A172 (cell line): ENCODE data around the gene AHCYL2. TPM values are rescaled to one million over a fixed set of nuclear protein-coding genes. Genes with fewer than 3 reads are reported as not detected.
"Not testable (repeated sequence)": the region's sequence is repeated elsewhere in the genome, so short reads cannot be mapped to it uniquely, and the experiment has no call there.

ENCODE experiments used
- DNase-seq: peaks from one replicate; pipeline ENCODE4 v3.0.0-alpha.2; 2015; ENCODE audit warnings: low spot score
- total RNA-seq: library from RNA; depleted of rRNA; stranded (reverse); fragments of >200 nt; shearing (Covaris generic); gene quantifications from 2 replicates; pipeline ENCODE4 v1.2.3, GENCODE V29; 2014

AHCYL2 gene
- total RNA-seq, 1 experiment from 2014 or later: 11.8 TPM

- no peak for DNase-seq
Observed at GRCh38 chr7:129209067-129209926, 15.5 kb upstream of the AHCYL2 start.

DNA sequence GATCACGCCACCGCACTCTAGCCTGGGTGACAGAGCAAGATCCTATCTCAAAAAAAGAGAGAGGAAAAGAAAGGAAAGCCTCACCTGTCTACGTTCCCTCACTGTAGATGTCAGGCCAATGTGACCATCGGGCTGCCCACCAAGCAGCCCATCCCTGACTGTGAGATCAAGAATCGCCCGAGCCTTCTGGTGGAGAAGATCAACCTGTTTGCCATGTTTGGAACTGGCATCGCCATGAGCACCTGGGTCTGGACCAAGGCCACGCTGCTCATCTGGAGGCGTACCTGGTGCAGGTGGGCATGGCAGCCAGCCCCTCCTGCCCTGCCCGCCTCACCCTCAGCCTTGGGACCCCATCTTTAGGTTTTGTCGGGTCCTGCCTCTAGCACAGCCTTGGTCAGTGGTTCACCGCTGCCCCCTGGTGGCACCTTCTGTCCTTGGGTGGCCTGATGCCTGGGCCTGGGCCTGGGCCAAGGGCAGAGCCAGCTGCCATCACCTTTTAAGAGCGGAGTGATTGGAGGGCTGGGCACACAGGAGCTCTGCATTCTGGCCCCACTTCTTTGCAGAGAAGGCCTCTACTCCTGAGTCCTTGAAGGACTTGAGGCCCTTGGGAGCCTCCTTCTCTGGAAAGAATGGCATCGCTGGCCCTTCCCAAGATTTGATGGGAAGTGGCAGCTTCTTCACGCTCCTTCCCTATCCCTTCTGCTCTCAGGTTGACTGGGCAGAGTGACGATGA, 14.4 kb upstream of the AHCYL2 start:
- DNase-seq: peak; percentile 28

DNA sequence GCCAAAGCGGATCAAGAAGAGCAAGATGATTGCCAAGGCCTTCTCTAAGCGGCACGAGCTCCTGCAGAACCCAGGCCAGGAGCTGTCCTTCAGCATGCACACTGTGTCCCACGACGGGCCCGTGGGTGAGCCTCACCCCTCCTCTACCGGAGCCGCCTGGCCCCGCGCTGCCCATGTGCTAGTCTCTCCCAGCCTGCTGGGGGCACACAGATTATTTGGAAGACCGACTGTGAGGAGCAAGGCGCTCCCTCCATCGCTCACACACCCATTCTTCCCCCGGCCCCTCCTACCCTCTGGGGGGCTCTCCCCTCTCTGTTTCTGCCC, 13.9 kb upstream of the AHCYL2 start:
- no peak for DNase-seq

- no peak for DNase-seq
Observed at GRCh38 chr7:129212126-129212525, 12.7 kb upstream of the AHCYL2 start.

- DNase-seq: no peak
Observed at GRCh38 chr7:129212596-129212995, 12.2 kb upstream of the AHCYL2 start.

DNA sequence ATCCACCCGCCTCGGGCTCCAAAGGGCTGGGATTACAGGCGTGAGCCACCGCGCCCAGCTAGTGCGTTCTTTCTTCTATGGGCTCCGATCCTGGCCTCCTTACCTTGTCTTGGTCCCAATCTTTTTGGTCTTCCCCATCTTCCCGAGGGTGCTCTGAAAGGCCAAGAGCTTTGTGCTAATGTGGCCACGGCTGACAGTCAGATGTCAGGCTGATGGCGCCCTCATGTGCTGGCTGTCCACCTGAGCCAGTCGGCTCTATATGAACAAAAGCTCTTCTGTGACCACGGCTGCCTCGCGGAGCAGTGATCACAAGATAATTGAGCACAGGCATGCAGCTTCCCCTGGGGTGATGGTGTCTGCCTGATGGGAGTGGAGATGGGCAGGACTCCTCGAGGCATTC, 11.0 kb upstream of the AHCYL2 start:
- DNase-seq: no peak

GRCh38 chr7:129215691-129216090, 9.1 kb upstream of the AHCYL2 start:
- DNase-seq: not testable (repeated sequence)

GRCh38 chr7:129216101-129216715, 8.6 kb upstream of the AHCYL2 start:
- DNase-seq: not testable (repeated sequence)

DNA sequence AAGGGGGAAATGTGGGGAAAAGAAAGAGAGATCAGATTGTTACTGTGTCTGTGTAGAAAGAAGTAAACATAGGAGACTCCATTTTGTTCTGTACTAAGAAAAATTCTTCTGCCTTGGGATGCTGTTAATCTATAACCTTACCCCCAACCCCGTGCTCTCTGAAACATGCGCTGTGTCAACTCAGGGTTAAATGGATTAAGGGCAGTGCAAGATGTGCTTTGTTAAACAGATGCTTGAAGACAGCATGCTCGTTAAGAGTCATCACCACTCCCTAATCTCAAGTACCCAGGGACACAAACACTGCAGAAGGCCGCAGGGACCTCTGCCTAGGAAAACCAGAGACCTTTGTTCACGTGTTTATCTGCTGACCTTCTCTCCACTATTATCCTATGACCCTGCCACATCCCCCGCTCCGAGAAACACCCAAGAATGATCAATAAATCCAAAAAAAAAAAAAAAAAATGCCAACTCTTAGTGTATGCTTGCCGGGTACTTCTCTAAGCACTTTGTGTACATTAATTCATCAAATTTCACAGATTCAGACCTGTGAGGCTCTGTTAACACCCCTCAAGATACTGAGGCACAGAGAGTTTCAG, 7.9 kb upstream of the AHCYL2 start:
- DNase-seq: not testable (repeated sequence)

DNA sequence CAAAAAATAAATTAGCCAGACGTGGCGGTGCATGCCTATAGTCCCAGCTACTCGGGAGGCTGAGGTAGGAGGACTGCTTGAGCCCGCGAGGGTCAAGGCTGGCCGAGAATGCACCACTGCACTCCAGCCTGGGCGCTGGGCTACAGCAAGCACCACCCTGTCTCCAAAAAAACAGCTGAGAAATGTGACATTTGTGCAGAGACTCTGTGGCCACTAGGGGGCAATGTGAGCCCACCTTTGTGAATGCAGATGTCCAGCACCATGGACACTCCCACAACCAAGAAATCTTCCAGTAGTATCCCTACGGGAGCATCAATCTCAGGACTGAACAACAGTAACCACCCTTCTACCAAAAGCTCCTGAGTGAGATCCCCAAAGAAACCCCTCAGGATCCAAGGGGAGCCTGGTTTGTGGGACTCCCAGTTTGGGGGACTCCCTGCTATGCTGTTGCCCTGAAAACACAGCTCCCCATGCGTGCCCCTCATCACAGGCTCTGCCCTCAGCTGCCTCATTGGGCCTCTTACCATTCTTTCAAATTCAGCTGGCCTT, 6.2 kb upstream of the AHCYL2 start:
- peak; percentile 72 for DNase-seq

DNA sequence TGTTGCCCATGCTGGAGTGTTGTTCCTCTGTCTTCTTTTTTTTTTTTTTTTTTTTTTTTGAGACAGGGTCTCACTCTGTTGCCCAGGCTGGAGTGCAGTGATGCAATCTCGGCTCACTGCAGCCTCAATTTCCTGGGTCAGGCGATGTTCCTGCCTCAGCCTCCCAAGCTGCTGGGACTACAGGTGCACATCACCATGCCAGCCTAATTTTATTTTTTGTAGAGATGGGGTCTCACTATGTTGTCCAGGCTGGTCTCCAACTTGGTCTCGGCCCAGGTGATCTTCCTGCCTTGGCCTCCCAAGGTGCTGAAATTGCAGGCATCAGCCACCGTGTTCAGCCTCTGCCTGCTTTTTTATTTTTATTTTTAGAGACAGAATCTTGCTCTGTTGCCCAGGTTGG, 5.7 kb upstream of the AHCYL2 start:
- DNase-seq: not testable (repeated sequence)

GRCh38 chr7:129222064-129222463, 2.8 kb upstream of the AHCYL2 start:
- DNase-seq: no peak

GRCh38 chr7:129225206-129225930, 538 bp downstream of the AHCYL2 start:
- peak; percentile 29 for DNase-seq

DNA sequence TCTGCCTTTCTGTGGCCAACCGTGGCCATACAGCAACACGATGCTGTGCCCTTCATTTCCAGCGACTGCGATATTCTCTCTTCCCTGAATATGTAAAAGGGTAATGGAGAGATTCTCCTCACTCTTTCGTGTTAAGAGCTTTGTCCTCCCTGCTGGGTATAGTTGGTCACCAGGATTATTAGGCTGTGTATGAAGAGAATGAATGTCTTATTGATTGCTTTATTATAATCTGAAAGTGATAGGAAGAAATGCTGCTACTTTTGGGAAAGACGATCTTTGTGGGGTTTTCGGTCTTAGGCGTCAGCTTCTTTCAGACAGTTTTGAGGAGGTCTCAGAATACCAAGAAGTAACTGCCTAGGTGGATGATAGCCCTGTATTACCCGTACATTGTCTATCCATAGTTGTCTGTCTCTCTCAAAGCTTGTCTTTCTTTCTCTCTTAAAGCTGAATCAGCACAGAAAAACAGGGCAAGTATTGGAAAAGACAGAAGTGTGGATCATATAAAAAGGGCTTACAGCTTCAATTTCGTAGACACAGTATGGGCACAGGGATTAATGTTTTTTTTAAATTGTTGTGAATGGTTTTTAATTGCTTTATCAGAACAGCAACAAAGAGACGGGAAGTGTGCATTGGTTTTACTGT, 1.2 kb downstream of the AHCYL2 start:
- no peak for DNase-seq

DNA sequence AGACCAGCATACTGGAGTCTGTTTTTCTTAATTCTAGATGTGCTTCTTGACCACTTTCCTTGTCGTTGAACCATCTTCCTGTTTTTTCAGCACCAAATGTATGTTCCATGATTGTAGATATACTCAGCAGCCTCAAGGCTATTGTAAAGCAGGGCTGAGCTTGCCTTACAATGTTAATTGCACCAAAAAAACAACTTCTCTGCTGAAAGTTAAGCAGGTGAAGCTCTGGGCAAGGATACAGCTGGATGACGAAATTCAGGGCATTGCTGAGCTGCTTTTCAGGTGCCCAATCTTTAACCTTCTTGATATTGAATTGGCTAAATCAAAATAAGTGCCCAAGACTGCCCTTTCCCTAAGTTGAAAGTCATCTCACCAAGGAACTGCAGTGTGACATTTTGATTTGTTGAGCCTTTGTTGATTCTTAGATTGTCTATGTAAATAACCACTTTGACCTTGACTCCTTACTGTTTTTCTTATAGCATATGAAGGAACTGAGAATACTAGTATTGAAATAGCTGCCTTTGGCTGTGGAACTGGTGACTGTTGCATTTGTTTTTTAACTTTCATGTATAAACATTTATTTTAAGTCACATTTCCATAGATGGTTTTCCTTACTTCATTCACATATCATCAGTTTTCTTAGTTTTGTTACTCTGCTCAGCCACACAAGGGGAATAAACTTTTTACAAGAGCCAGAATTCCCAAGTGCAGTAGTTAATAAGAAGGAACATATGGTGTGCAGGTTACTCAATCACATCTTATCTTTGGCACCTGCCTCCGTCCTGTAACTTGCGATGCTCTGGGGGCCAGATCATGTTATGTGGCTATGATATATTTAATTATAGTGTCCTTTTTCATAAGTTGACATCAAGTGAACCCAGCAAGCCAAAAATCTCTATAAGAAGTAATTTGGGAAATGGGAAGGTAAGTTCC, 3.1 kb downstream of the AHCYL2 start:
- no peak for DNase-seq

- no peak for DNase-seq
Observed at GRCh38 chr7:129228633-129229032, 3.8 kb downstream of the AHCYL2 start.

DNA sequence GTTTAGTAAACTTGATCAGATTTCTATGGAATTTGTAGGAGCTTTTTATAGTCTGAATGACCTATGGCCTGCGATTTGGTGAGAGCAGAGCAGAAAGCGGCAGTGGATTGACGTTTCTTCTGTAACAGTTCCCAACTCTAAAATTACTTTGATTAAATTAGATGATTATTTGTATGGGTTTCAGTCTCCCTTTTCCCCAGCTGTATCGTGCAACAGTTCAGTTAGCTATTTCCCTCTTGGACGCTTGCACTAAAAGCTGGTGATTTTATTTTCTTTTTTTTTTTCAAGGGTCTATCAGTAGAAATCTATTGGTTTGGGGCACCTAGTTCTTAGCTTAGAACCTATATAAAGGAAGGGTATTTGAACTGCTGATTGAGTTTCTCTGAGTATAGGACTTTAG, 6.8 kb downstream of the AHCYL2 start:
- DNase-seq: no peak

DNA sequence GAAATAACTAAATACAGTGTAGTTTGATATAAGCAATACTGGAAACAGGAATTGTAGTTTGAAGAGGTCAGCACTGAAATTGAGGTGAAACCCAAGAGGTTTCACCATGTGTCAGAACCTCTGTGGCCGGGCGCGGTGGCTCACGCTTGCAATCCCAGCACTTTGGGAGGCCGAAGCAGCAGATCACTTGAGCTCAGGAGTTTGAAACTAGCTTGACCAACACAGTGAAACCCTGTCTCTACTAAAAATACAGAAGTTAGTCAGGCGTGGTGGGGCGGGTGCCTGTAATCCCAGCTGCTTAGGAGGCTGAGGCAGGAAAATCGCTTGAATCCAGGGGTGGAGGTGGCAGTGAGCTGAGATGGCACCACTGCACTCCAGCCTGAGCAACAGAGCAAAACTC, 13.7 kb downstream of the AHCYL2 start:
- DNase-seq: no peak

DNA sequence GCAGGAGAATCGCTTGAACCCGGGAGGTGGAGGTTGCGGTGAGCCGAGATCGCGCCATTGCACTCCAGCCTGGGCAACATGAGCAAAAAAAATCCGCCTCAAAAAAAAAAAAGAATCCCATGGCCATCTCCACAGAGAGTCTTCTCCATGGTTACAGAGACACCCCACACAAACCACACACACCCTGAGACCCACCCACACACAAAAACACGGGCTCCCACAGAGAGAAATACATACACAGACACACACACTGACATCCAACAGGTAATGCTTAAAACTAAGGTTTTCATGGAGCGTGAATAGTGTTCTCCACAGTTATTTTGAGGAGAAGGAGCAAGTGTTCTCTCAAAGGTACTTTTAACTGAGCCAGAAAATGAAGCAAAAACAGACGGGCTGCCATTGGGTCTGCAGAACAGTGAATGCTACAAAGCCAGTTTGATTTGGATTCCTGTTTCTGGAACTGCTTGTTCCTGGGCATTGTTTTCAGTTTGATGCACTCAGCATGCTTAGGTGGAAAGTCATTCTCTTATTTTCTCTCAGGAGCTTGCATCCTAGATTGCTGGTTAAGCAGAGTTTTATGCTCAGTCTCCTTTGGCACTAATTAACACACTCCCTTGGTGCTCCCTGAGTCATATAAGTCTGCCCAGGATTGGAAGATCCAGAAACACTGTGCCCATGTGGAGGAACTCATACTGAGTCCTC, 15.4 kb downstream of the AHCYL2 start:
- no peak for DNase-seq
